Measurements from ENCODE around the gene GLB1L3.
A peak's percentile ranks its signal among the peaks of the same experiment; 100 is the strongest.
"Not testable (repeated sequence)": the region's sequence is repeated elsewhere in the genome, so short reads cannot be mapped to it uniquely, and the experiment has no call there.

GLB1L3 gene

DNA sequence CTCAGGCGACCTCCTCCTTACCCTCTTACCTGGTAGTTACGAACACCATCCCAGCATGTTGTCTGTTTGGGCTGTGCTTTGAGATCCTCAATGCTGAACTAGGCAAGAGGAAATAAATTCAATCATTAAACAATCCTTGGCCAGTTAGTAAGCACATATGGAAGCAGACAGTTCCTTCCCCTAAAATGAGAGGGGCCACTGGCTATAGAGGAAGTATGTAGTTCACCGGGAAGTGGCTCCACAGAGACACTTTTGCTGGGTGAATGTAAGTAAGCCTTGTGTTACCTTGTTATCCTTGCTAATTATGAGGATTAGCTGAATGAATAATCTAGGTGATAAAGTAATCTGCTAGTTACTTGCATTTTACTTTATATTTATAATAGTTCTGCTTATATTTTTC is 25.9 kb upstream of the GLB1L3 start:
- DNase-seq, result no peak

DNA sequence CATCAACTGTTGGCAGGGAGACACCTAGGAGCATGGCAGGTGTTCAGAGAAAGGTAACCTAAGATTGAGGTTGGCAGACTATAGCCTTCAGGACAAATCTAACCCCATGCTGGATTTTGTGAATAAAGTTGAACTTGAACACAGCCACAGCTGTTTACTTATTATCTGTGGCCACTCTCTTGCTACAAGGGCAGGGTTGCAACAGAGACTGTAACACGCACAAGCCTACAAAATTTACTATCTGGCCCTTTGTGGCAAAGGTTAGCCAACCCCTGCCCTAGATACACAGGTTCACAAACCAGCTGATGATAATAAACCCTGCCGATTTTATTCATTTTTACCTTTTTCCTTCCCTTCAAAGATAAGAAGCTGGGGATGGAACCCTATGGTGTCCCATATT is 25.5 kb upstream of the GLB1L3 start:
- DNase-seq, result no peak

- DNase-seq, result peak in 9 of 58 donors; percentile 28 to 67 (median 49)
Observed at GRCh38 chr11:134252346-134253187, 23.6 kb upstream of the GLB1L3 start.

DNA sequence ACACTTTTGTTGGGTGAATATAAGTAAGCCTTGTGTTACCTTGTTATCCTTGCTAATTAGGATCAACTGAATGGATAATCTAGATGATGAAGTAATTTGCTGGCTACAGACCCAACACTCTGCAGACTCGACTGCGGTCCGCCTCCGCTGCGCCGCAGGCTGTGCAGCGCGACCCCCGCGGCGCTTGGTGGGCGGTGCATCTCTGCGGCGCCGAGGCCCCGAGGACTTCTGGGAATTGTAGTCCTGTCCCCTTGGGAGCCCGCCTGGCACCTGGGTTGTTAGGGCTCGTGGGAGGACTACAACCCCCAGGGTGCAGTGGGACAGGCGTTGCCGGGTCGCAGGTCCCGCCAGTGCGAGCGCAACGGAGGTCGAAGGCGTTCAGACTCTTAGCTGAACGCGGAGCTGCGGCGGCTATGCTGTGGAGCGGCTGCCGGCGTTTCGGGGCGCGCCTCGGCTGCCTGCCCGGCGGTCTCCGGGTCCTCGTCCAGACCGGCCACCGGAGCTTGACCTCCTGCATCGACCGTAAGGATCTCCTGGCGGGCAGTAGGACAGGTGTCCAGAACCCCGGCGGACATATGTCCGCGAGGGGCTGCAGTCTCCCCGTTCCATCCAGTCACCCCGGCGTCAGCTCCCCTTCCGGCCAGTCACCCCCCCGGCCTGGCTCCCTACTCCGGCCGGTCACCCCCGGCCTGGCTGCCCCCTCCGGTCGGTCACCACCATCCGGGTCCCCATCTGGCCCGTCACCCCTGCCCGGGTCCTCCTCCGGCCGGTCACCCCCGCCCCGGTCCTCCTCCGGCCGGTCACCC is 22.8 kb upstream of the GLB1L3 start, which contains the start of the genes ACAD8 and THYN1:
Gene ACAD8, plus strand, starts transcription at position 381 of the 806 bp plus-strand sequence. Its CDS starts 33 bp downstream, at position 414.
Gene THYN1, minus strand, starts transcription at position 165 of the 806 bp plus-strand sequence. CDS start 470 bp downstream, outside the sequence.
- peak; percentile 76 to 99 (median 96) for DNase-seq

- DNase-seq, result no peak
Observed at GRCh38 chr11:134254433-134255183, 21.6 kb upstream of the GLB1L3 start.

GRCh38 chr11:134255184-134255561 is 21.0 kb upstream of the GLB1L3 start:
- DNase-seq, result not testable (repeated sequence)

DNA sequence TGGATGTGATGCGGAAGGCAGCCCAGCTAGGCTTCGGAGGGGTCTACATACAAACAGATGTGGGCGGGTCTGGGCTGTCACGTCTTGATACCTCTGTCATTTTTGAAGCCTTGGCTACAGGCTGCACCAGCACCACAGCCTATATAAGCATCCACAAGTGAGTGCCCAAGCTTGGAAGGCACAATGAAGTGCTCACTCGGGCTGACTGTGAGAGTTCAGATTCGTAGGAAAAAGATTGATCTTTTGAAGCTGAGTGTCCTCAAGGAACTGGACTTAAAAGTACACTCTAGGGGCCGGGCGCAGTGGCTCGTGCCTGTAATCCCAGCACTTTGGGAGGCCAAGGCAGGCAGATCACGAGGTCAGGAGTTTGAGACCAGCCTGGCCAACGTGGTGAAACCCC is 19.1 kb upstream of the GLB1L3 start:
- DNase-seq, result no peak

GRCh38 chr11:134258577-134258976 is 17.6 kb upstream of the GLB1L3 start:
- DNase-seq, result no peak

- DNase-seq, result no peak
Observed at GRCh38 chr11:134260503-134260902, 15.7 kb upstream of the GLB1L3 start.

DNA sequence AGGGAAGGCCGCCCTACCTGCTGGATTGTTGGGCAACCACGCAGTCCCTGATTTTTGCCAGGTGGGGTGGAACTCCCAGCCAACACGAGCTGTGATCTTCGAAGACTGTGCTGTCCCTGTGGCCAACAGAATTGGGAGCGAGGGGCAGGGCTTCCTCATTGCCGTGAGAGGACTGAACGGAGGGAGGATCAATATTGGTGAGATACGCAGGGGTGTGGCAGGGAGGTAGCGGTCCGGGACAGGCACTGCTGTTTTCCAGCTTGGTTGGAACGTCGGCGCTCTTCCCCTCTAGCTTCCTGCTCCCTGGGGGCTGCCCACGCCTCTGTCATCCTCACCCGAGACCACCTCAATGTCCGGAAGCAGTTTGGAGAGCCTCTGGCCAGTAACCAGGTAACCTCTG is 15.2 kb upstream of the GLB1L3 start:
- no peak for DNase-seq

GRCh38 chr11:134261626-134262488 is 14.3 kb upstream of the GLB1L3 start:
- no peak for DNase-seq

- DNase-seq, result no peak
Observed at GRCh38 chr11:134264966-134265764, 11.0 kb upstream of the GLB1L3 start.

DNA sequence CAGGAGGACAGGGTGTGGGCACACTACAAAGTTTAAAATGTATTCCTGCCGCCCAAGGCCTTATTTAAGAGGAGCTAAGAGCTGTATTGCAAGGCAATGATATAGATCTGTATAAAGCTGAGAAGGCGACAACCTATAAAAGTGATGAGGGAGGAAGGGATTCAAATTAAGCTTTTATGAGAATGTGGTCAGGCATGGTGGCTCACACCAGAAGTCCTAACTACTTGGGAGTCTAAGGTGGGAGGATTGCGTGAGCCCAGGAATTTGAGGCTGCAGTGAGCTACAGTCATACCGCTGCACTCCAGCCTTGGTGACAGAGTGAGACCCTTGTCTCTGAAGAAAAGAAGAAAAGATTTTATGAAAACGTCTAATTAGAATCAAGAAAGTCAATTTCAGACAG is 9.7 kb upstream of the GLB1L3 start:
- DNase-seq, result no peak

DNA sequence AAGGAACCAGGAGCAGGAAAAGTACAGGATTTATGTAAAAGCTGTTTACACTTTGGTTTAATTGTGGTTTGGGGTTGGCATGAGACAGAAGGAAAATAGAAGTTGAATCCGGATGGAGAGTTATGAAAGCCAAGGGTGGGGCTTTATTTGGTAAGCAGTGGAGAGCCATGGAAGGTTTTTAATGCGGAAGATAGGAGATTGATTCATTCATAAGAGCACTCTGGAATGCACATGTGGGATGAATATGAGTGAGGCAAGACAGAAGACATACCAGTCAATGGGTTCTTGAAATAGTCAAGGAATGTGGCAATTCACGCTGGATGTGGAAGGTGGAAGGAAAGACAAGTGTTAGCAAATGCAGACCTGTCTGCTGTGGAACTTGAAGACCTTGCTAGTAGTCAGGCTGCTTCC is 9.3 kb upstream of the GLB1L3 start:
- DNase-seq, result no peak

GRCh38 chr11:134267461-134267860 is 8.7 kb upstream of the GLB1L3 start:
- DNase-seq, result no peak

GRCh38 chr11:134267966-134268365 is 8.2 kb upstream of the GLB1L3 start:
- DNase-seq, result no peak

- DNase-seq, result no peak
Observed at GRCh38 chr11:134270250-134270714, 5.9 kb upstream of the GLB1L3 start.

DNA sequence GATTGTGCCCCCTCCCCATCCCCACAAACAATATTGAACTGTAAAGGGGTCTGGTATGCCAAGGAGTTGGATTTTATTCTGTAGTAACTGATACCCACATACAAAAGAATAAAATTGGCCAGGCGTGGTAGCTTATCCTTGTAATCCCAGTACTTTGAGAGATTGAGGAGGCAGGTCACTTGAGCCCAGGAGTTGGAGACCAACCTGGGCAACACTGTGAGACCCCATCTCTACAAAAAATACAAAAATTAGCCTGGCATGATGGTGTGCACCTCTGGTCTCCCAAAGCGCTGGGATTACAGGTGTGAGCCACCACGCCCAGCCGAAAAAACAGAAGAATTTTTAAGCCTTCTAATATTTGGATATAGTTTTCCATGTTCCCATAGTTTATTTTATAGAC is 4.2 kb upstream of the GLB1L3 start:
- no peak for DNase-seq

Data from anterior cingulate cortex (tissue), 58 donors.